ENCODE measurements around the gene GASK1A. TPM values are rescaled to one million over a fixed set of nuclear protein-coding genes. Genes with fewer than 3 reads are reported as not detected.

The GASK1A gene
- polyA plus RNA-seq, 2 of the 4 experiments (the other 2 are of a cell fraction), result not detected

- H3K4me2 ChIP-seq, result no peak overlapping the region
- ATAC-seq, result no peak
- H3K4me3 ChIP-seq, result no peak overlapping the region
- ChIA-PET POLR2A (no interaction called here), CTCF (interaction anchor here (0.6 kb wide), 1 partner anchor 14 kb away, joined by 3 read pairs; no protein-coding TSS in a partner anchor)
- no peak for DNase-seq (ENCODE audit: low read depth in 1 of 2, low spot score in 1 of 2)
- no peaks in the 10 kb centered on the region for H3K9me3 ChIP-seq
- no peak overlapping the region for H3K27ac ChIP-seq
- no peak for FAIRE-seq
- 42% methylated on average over 4 of the region's 4 CpGs for WGBS (ENCODE audit: missing lambda C conversion rate)
- H3K4me1 ChIP-seq, result no peaks in the 10 kb centered on the region
- TF ChIP-seq PHF8 (IDR thresholded peaks at IDR 0.05; ENCODE audit: borderline replicate concordance, low read depth) (no peak), HMGXB4 (CRISPR knock-in tag; IDR thresholded peaks at IDR 0.05; ENCODE audit: borderline replicate concordance) (no peak), TP53 (CRISPR knock-in tag; IDR thresholded peaks at IDR 0.05) (no peak), TFCP2L1 (CRISPR knock-in tag; IDR thresholded peaks at IDR 0.05) (no peak), NFE2L2 (conservative IDR thresholded peaks at IDR 0.05; ENCODE audit: low read length) (no peak), ATOH8 (CRISPR knock-in tag; IDR thresholded peaks at IDR 0.05; ENCODE audit: low read depth) (no peak)
These were observed 25.2 kb downstream of the GASK1A start for GRCh38 chr3:43004282-43004681.

GRCh38 chr3:43005253-43005652 lies 26.1 kb downstream of the GASK1A start:
- no peaks in the 10 kb centered on the region for H3K4me1 ChIP-seq
- TF ChIP-seq HOXA7 (CRISPR knock-in tag; IDR thresholded peaks at IDR 0.05), result no peak
- TF ChIP-seq REST (IDR thresholded peaks at IDR 0.05), result no peak
- no peak for TF ChIP-seq GATA3 (IDR thresholded peaks at IDR 0.05; ENCODE audit: borderline replicate concordance)
- TF ChIP-seq HES2 (IDR thresholded peaks at IDR 0.05), result no peak
- TF ChIP-seq MAFK (IDR thresholded peaks at IDR 0.05; ENCODE audit: partially characterized antibody), result no peak
- TF ChIP-seq SMC3 (IDR thresholded peaks at IDR 0.05), result no peak
- no peak for TF ChIP-seq NR3C1 (IDR thresholded peaks at IDR 0.05)
- TF ChIP-seq FOXS1 (CRISPR knock-in tag; IDR thresholded peaks at IDR 0.05), result no peak
- no peak for TF ChIP-seq ZC3H11A (IDR thresholded peaks at IDR 0.05)
- TF ChIP-seq MAX (IDR thresholded peaks at IDR 0.05), result no peak
- no peak for TF ChIP-seq HEYL (CRISPR knock-in tag; IDR thresholded peaks at IDR 0.05)
- no peak for TF ChIP-seq BCL3 (IDR thresholded peaks at IDR 0.05)
- TF ChIP-seq ZSCAN20 (CRISPR knock-in tag; IDR thresholded peaks at IDR 0.05), result no peak
- TF ChIP-seq EHMT2 (IDR thresholded peaks at IDR 0.05; ENCODE audit: low read depth), result no peak
- no peak for TF ChIP-seq FOSL2 (IDR thresholded peaks at IDR 0.05)
- TF ChIP-seq FOSL2 (CRISPR knock-in tag; IDR thresholded peaks at IDR 0.05), result no peak
- TF ChIP-seq ZFP36 (IDR thresholded peaks at IDR 0.05; ENCODE audit: borderline replicate concordance, partially characterized antibody), result no peak
- TF ChIP-seq HOXB13 (CRISPR knock-in tag; IDR thresholded peaks at IDR 0.05; ENCODE audit: low read depth), result no peak
- TF ChIP-seq TP53 (CRISPR knock-in tag; IDR thresholded peaks at IDR 0.05), result no peak
- no peak for TF ChIP-seq SREBF2 (IDR thresholded peaks at IDR 0.05)
- DNase-seq (ENCODE audit: low read depth in 1 of 2, low spot score in 1 of 2) (no peak), FAIRE-seq (no peak), ATAC-seq (no peak)
- H3K9me3 ChIP-seq, result no peaks in the 10 kb centered on the region
- H3K4me2 ChIP-seq, result no peak overlapping the region
- H3K27ac ChIP-seq, result no peak overlapping the region
- ChIA-PET POLR2A (no interaction called here), CTCF (no interaction called here)
- WGBS (ENCODE audit: missing lambda C conversion rate), result 18% methylated on average over 3 of the region's 3 CpGs
- no peak overlapping the region for H3K4me3 ChIP-seq

All from A549 (cell line).